T-helper 9 cell (primary cell): ENCODE measurements around the gene UIMC1.
"Not testable (repeated sequence)": the region's sequence is repeated elsewhere in the genome, so short reads cannot be mapped to it uniquely, and the experiment has no call there.

ENCODE experiments used
- DNase-seq: peaks from one replicate; pipeline ENCODE4 v3.0.0-alpha.2; 2020
- total RNA-seq, 2 donors: gene quantifications; one replicate each; lab custom pipeline; 2026; lab: John Stamatoyannopoulos, UW

Gene UIMC1
- total RNA-seq = 42.0 to 72.3 reads per million in 2 donors

- DNase-seq = peak; percentile 86
Measured at GRCh38 chr5:177006265-177006972, at the start of gene UIMC1. Gene UIMC1 (minus strand): TSS chr5:177006779. CDS start chr5:176982615, 24,164 bp downstream.

GRCh38 chr5:177049285-177049684 is 42.7 kb upstream of the UIMC1 start:
- no peak for DNase-seq

- DNase-seq = not testable (repeated sequence)
Measured at GRCh38 chr5:177048531-177048930, 42.0 kb upstream of the UIMC1 start.

- DNase-seq = no peak
Measured at GRCh38 chr5:177045631-177046030, 39.1 kb upstream of the UIMC1 start.

GRCh38 chr5:177044641-177045040 is 38.1 kb upstream of the UIMC1 start:
- no peak for DNase-seq

GRCh38 chr5:177043958-177044357 is 37.4 kb upstream of the UIMC1 start:
- DNase-seq = no peak

- no peak for DNase-seq
Measured at GRCh38 chr5:177043114-177043513, 36.5 kb upstream of the UIMC1 start.

- DNase-seq = no peak
Measured at GRCh38 chr5:177041936-177042335, 35.4 kb upstream of the UIMC1 start.

GRCh38 chr5:177040814-177041420 is 34.3 kb upstream of the UIMC1 start:
- DNase-seq = no peak

- no peak for DNase-seq
Measured at GRCh38 chr5:177036921-177037320, 30.3 kb upstream of the UIMC1 start.

GRCh38 chr5:177036443-177036842 is 29.9 kb upstream of the UIMC1 start:
- DNase-seq = no peak

- no peak for DNase-seq
Measured at GRCh38 chr5:177035976-177036375, 29.4 kb upstream of the UIMC1 start.

- DNase-seq = no peak
Measured at GRCh38 chr5:177029498-177029897, 22.9 kb upstream of the UIMC1 start.

- no peak for DNase-seq
Measured at GRCh38 chr5:177027665-177028064, 21.1 kb upstream of the UIMC1 start.

- DNase-seq = no peak
Measured at GRCh38 chr5:177025101-177025601, 18.6 kb upstream of the UIMC1 start.

GRCh38 chr5:177024559-177024958 is 18.0 kb upstream of the UIMC1 start:
- no peak for DNase-seq

GRCh38 chr5:177023303-177023664 is 16.7 kb upstream of the UIMC1 start:
- DNase-seq = no peak

GRCh38 chr5:177022386-177023302 is 16.1 kb upstream of the UIMC1 start, which contains the start of gene ZNF346:
Gene ZNF346 (plus strand): TSS chr5:177022696. CDS start chr5:177022739, 43 bp downstream.
- DNase-seq = peak; percentile 93

- DNase-seq = no peak
Measured at GRCh38 chr5:177020033-177020432, 13.5 kb upstream of the UIMC1 start.

GRCh38 chr5:177018341-177018740 is 11.8 kb upstream of the UIMC1 start:
- no peak for DNase-seq

GRCh38 chr5:177015156-177015555 is 8.6 kb upstream of the UIMC1 start:
- no peak for DNase-seq

- DNase-seq = no peak
Measured at GRCh38 chr5:177010153-177010552, 3.6 kb upstream of the UIMC1 start.

GRCh38 chr5:177008716-177009115 is 2.1 kb upstream of the UIMC1 start:
- DNase-seq = no peak
